Measurements from ENCODE around the gene AHSP. TPM values are rescaled to one million over a fixed set of nuclear protein-coding genes. Genes with fewer than 3 reads are reported as not detected.

Gene AHSP, protein sequence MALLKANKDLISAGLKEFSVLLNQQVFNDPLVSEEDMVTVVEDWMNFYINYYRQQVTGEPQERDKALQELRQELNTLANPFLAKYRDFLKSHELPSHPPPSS
- total RNA-seq, result not detected in 2 replicates

DNA sequence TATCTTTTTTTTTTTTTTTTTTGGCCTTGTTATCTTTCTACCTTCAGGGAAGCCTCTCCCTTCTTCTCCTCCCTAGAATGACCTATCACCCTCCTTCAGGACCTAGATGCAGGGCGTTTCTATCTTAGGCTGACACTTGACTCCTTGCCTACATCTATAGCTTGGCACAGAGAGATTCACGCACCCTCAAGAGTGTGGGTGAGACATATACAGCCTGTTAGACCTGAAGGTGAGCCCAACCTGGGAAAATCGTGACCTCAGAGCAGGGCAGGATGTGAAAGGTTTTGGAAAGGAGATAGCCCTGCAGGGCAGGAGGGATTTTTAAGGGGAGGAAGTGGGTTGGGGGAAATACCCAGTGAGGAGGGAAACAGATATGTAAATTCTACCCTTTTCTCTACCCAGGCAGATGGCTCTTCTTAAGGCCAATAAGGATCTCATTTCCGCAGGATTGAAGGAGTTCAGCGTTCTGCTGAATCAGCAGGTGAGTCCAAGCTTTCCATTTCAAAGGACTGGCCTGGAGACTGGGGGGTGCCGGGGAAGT is at the start of gene AHSP:
Gene AHSP, plus strand, starts transcription at position 167 of the 541 bp plus-strand sequence. Its CDS starts 240 bp downstream, at position 407.

DNA sequence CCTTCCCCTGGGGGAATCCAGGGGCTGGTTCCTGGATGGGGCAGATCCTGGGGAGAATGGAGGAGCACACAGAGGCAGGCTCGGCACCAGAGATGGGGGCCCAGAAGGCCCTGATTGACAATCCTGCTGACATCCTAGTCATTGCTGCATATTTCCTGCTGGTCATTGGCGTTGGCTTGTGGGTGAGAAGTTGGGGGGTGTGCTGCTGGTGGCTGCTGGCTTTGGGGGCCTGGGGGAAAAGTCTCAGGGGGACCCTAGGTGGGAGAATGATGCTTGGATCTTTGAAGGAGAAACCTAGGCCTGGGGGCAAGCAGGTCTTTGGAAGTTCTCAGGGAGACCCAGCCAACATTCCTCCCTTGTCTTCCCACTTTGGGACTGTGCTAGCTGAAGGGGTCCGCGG is 44.6 kb upstream of the AHSP start, which contains the start of gene SLC5A2:
Gene SLC5A2, plus strand, starts transcription at position 43 of the 400 bp plus-strand sequence. Its CDS starts 14 bp downstream, at position 57.

DNA sequence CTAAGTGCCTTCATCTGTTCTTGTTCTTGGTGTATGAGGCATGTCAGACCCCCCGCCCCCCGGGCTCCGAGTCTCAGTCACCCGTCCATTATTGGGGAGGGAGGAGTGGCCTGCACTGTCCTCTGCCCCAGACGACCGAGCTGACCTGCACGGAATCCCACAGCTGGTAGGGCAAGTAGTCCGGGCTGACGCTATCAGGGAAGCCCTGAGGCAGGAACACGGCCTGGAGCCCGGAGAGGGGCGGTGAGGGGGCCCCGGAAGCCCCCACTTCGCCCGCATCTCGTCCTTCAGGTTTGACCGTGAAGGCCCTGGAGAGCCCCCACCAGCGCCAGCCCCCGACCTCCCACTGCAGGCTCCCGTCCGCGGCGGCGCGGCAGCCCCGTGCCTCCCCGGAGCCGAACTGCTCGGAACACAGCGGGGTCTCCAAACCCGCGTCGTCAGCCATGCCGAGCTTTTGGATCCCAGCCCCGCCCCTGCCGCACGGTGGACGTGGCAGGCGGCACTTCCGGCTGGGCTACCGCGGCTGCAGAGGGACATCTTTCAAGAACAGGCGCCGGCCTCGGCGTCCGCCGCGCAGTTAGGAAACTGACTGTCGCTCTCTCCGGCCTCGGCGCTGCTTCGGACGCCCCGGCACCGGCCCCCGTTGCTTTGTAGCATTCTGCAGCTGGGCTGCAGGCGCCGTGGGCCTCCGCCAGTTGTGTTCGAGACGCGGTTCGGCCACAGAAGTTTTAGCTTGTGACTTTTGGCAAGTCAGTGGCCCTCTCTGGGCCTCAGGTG is 19.6 kb upstream of the AHSP start, which contains the start of gene RUSF1:
Gene RUSF1, minus strand, starts transcription at position 463 of the 777 bp plus-strand sequence. Its CDS starts 18 bp downstream, at position 445.

Other genes starting within 250 kb of the AHSP start
- gene ITGAX, start 172.7 kb upstream of the AHSP start, total RNA-seq, result 0.76 and 1.3 TPM in 2 replicates
- not detected in 2 replicates for gene ITGAD, start 134.6 kb upstream of the AHSP start, total RNA-seq
- not detected in 2 replicates for gene COX6A2, start 99.5 kb upstream of the AHSP start, total RNA-seq
- under 0.01 and 0.15 TPM in 2 replicates for gene ZNF843, start 85.1 kb upstream of the AHSP start, total RNA-seq
- 10.9 and 13.0 TPM in 2 replicates for gene ARMC5, start 68.4 kb upstream of the AHSP start, total RNA-seq
- 24.8 and 42.6 TPM in 2 replicates for gene TGFB1I1, start 55.7 kb upstream of the AHSP start, total RNA-seq
- gene SLC5A2, start 44.8 kb upstream of the AHSP start, total RNA-seq, result not detected in 2 replicates
- 27.7 and 42.6 TPM in 2 replicates for gene RUSF1, start 19.5 kb upstream of the AHSP start, total RNA-seq

Data from epithelial cell of umbilical artery (primary cell).